ENCODE data around the gene ALDH16A1.

The ALDH16A1 gene

GRCh38 chr19:49453013-49453756 is at the start of gene ALDH16A1:
ALDH16A1 (plus strand) TSS chr19:49453225; CDS start chr19:49453332, 107 bp downstream.
- peak; percentile 96 for DNase-seq

GRCh38 chr19:49403404-49404187 is 49.4 kb upstream of the ALDH16A1 start:
- no peak for DNase-seq

- DNase-seq, result no peak
Measured at GRCh38 chr19:49407079-49407478, 45.9 kb upstream of the ALDH16A1 start.

- no peak for DNase-seq
Measured at GRCh38 chr19:49407482-49408015, 45.5 kb upstream of the ALDH16A1 start.

GRCh38 chr19:49408816-49409440 is 44.1 kb upstream of the ALDH16A1 start:
- no peak for DNase-seq

- DNase-seq, result no peak
Measured at GRCh38 chr19:49409441-49410029, 43.5 kb upstream of the ALDH16A1 start.

GRCh38 chr19:49411681-49412326 is 41.2 kb upstream of the ALDH16A1 start:
- no peak for DNase-seq

- DNase-seq, result no peak
Measured at GRCh38 chr19:49413348-49413747, 39.7 kb upstream of the ALDH16A1 start.

- no peak for DNase-seq
Measured at GRCh38 chr19:49414256-49414655, 38.8 kb upstream of the ALDH16A1 start.

GRCh38 chr19:49415102-49415809 is 37.8 kb upstream of the ALDH16A1 start:
- DNase-seq, result no peak

GRCh38 chr19:49415810-49416200 is 37.2 kb upstream of the ALDH16A1 start:
- DNase-seq, result no peak

- no peak for DNase-seq
Measured at GRCh38 chr19:49417088-49417487, 35.9 kb upstream of the ALDH16A1 start.

- DNase-seq, result no peak
Measured at GRCh38 chr19:49418511-49418910, 34.5 kb upstream of the ALDH16A1 start.

GRCh38 chr19:49419173-49419572 is 33.9 kb upstream of the ALDH16A1 start:
- DNase-seq, result no peak

- no peak for DNase-seq
Measured at GRCh38 chr19:49420227-49420626, 32.8 kb upstream of the ALDH16A1 start.

GRCh38 chr19:49421039-49421877 is 31.8 kb upstream of the ALDH16A1 start:
- DNase-seq, result no peak

GRCh38 chr19:49421878-49422202 is 31.2 kb upstream of the ALDH16A1 start:
- no peak for DNase-seq

- DNase-seq, result no peak
Measured at GRCh38 chr19:49422407-49423070, 30.5 kb upstream of the ALDH16A1 start.

GRCh38 chr19:49423071-49423984 is 29.7 kb upstream of the ALDH16A1 start, which contains the start of gene PTH2:
PTH2 (minus strand) TSS chr19:49423441; CDS start chr19:49423339, 102 bp downstream.
- DNase-seq, result no peak
